OCI-LY3 (cell line): ENCODE measurements around the gene BAHD1.

Experiments
- H2AFZ ChIP-seq: fragments of 200-600, 300-600 bp; shearing (Covaris generic); 2 replicates; pipeline ENCODE4 v1.6.0; 2014; ENCODE audit warnings: antibody characterized with exemption, low read depth, low read length
- H3K27ac ChIP-seq: fragments of 200-600, 300-600 bp; sonication (generic); 2 replicates; pipeline ENCODE4 v1.5.1; 2014; ENCODE audit warnings: mild to moderate bottlenecking, low read length, moderate library complexity, mixed read lengths
- H3K27me3 ChIP-seq: fragments of 200-600, 300-600 bp; sonication (generic); 2 replicates; pipeline ENCODE4 v1.6.1; 2014; ENCODE audit warnings: low read depth, low read length, mixed read lengths
- H3K36me3 ChIP-seq: fragments of 200-600, 300-600 bp; sonication (generic); replicated peaks from 2 replicates; pipeline ENCODE3; 2014; ENCODE audit warnings: low read depth, low read length, mixed read lengths
- H3K4me1 ChIP-seq: fragments of 300-600, 200-600 bp; sonication (generic); 2 replicates; pipeline ENCODE4 v1.6.1; 2014; ENCODE audit warnings: low read length, mixed read lengths
- H3K4me2 ChIP-seq: fragments of 200-600, 300-600 bp; sonication (generic); 2 replicates; pipeline ENCODE4 v1.6.1; 2014; ENCODE audit warnings: low read length, mixed read lengths
- H3K4me3 ChIP-seq: fragments of 300-600, 200-600 bp; sonication (generic); 2 replicates; pipeline ENCODE4 v1.5.1; 2014; ENCODE audit warnings: antibody characterized with exemption, mild to moderate bottlenecking, low read length, moderate library complexity
- H3K79me2 ChIP-seq: fragments of 300-600, 200-600 bp; shearing (Covaris generic); 2 replicates; pipeline ENCODE4 v1.6.1; 2014; ENCODE audit warnings: mild to moderate bottlenecking, low read length, mixed read lengths
- H3K9ac ChIP-seq: fragments of 300-600, 200-600 bp; shearing (Covaris generic); 2 replicates; pipeline ENCODE4 v1.6.0; 2014; ENCODE audit warnings: mild to moderate bottlenecking, low read length, moderate library complexity
- H3K9me3 ChIP-seq: fragments of 200-600, 300-600 bp; shearing (Covaris generic); 2 replicates; pipeline ENCODE4 v1.6.1; 2014; ENCODE audit warnings: low read length, mixed read lengths; ENCODE audit not compliant: insufficient read depth
- H4K20me1 ChIP-seq: fragments of 200-600, 300-600 bp; sonication (generic); 2 replicates; pipeline ENCODE4 v1.6.1; 2016; ENCODE audit warnings: low read length, mixed read lengths; ENCODE audit not compliant: insufficient read depth
- EZH2phosphoT487 ChIP-seq: fragments of 200-600 bp; shearing (Covaris generic); IDR thresholded peaks from 2 replicates; pipeline ENCODE4 v1.6.1; 2018; ENCODE audit warnings: antibody characterized with exemption, mixed run types, low read depth
- TF ChIP-seq, protein P1 (sequence below): fragments of 200-600, 300-600 bp; sonication (generic); IDR thresholded peaks from 2 replicates; pipeline ENCODE4 v1.5.1; 2014; ENCODE audit warnings: antibody characterized with exemption, low read length, low read depth

BAHD1 gene

DNA sequence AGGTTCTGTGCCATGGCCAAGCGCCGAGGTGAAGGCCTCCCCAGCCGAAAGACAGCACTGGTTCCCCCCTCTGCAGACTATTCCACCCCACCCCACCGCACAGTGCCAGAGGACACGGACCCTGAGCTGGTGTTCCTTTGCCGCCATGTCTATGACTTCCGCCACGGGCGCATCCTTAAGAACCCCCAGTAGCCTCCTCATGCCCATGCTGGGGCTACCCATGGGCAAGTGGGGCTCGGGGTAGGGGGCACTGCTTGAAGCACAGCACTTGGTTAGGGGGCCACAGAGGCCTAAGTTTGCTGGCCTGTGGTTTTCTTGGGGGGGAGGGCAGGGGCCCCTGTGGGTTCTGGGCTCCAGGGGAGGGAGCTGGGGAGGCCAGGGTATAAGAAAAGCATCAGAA, 25.2 kb downstream of the BAHD1 start:
- Histone ChIP-seq H3K4me3 (no peak overlapping the region), H3K9me3 (no peaks in the 10 kb centered on the region), H3K4me2 (no peak overlapping the region), H3K27me3 (no peaks in the 10 kb centered on the region), H3K4me1 (peaks cover 4% of the 10 kb centered on the region; the same call in 1 of the 2 replicates), H4K20me1 (0 out of 2 replicates have a peak, but pooled peaks cover 2% of the 10 kb centered on the region), H2AFZ (no peak overlapping the region), H3K79me2 (no peaks in the 10 kb centered on the region), H3K9ac (no peak overlapping the region), H3K36me3 (peaks cover 14% of the 10 kb centered on the region), H3K27ac (no peak overlapping the region)
- TF ChIP-seq, protein P1, sequence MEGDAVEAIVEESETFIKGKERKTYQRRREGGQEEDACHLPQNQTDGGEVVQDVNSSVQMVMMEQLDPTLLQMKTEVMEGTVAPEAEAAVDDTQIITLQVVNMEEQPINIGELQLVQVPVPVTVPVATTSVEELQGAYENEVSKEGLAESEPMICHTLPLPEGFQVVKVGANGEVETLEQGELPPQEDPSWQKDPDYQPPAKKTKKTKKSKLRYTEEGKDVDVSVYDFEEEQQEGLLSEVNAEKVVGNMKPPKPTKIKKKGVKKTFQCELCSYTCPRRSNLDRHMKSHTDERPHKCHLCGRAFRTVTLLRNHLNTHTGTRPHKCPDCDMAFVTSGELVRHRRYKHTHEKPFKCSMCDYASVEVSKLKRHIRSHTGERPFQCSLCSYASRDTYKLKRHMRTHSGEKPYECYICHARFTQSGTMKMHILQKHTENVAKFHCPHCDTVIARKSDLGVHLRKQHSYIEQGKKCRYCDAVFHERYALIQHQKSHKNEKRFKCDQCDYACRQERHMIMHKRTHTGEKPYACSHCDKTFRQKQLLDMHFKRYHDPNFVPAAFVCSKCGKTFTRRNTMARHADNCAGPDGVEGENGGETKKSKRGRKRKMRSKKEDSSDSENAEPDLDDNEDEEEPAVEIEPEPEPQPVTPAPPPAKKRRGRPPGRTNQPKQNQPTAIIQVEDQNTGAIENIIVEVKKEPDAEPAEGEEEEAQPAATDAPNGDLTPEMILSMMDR: no peak

DNA sequence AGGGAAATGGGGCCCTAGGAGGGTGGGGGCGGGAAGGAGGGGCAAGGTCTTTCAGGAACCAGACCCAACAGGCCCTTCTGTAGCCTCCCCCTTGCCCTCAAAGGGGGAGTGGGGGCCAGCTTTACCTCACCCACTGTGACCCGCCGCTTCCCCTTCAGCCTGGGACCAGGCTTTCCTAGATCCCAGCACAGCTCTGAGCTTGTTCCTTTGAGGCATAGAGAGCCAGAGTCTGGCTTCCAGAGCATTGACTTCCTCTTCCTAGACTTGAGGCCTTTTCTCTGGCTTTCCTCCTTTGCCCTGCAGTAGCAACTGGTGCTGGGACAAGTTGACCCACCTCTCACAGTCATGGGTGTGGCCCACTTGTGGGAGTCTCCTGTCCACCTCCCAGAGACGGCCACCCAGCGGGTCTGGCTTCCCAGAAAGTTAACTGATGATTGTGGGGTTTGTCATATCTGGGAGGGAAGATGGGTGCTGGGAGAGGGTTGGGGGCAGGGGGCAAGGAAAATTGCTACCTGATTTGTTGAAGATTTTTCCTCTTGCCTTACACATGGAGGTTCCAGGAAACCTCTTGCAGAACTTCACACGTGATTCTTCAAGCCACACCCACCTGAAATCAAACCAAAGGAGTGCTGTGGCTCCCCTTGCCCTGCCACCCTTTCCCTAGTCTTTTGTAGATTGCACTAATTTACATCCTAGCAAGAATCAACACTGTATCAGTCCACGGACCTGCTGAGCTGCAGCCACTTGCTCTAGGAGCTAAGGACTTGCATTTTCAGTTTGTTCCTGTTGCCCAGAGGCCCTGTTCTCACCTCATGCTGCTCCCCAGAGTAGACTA, 25.9 kb downstream of the BAHD1 start:
- Histone ChIP-seq H3K4me3 (no peak overlapping the region), H2AFZ (no peak overlapping the region), H3K4me1 (peaks cover 4% of the 10 kb centered on the region; the same call in 1 of the 2 replicates), H3K9ac (no peak overlapping the region), H3K79me2 (0 out of 2 replicates have a peak, but pooled peaks cover 1% of the 10 kb centered on the region), H3K27me3 (no peaks in the 10 kb centered on the region), H3K4me2 (no peak overlapping the region), H4K20me1 (no peaks in the 10 kb centered on the region), H3K9me3 (no peaks in the 10 kb centered on the region), H3K27ac (no peak overlapping the region), H3K36me3 (peaks cover 14% of the 10 kb centered on the region)
- TF ChIP-seq, protein P1: no peak
- no peak for TF ChIP-seq EZH2phosphoT487

DNA sequence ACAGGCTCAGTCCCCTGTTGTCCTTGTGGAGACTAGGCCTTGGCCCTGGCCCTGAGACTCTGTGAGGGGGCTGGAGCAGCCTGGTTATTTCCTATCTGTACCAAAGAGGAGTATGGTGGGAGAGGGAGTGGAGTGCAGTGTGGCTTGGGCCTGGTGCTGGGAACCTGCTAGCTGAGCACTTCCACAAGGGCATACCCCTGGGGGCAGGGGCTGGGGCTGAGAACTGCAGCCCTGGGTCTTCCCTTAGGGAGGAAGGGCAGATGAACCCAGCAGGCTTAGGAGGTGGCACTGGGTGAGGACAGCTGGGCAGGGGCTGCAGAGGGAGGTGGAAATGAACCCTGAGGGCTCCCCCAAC, 26.5 kb downstream of the BAHD1 start:
- H3K27ac ChIP-seq: no peak overlapping the region
- TF ChIP-seq EZH2phosphoT487: no peak
- TF ChIP-seq, protein P1: no peak

DNA sequence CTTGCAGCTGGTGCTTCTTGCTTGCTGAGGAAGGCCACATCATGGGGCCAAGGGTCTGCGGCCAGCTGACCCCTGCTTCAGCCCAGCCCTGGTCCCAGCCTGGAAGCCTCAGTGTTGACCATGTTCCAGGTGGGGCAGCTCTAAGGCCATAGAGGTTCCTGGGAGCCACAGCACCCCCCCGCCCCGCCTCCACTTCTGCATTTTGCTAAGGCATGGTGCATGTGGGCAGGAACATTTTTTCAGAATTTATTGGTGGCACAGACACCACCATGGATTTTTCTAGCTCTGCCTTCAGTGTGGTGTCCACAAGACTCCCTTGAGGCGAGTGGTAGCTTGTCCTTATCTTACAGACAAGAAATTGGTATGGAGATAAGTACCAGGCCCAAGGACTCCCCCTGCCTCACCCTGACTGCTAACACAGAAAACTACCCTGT, 28.2 kb downstream of the BAHD1 start:
- Histone ChIP-seq H3K4me2 (no peak overlapping the region), H3K9ac (no peak overlapping the region), H4K20me1 (no peaks in the 10 kb centered on the region), H3K27me3 (no peaks in the 10 kb centered on the region), H3K36me3 (peaks cover 6% of the 10 kb centered on the region), H3K79me2 (peaks cover 8% of the 10 kb centered on the region; the same call in 1 of the 2 replicates), H3K27ac (no peak overlapping the region), H2AFZ (no peak overlapping the region), H3K9me3 (no peaks in the 10 kb centered on the region), H3K4me3 (no peak overlapping the region), H3K4me1 (peaks cover 13% of the 10 kb centered on the region)
- TF ChIP-seq, protein P1: no peak
- no peak for TF ChIP-seq EZH2phosphoT487

More for the DNA sequence above, 26.5 kb downstream of the BAHD1 start:
- H3K9ac ChIP-seq: no peak overlapping the region
- H4K20me1 ChIP-seq: no peaks in the 10 kb centered on the region
- H2AFZ ChIP-seq: no peak overlapping the region
- H3K27me3 ChIP-seq: no peaks in the 10 kb centered on the region
- peaks cover 7% of the 10 kb centered on the region; the same call in 1 of the 2 replicates for H3K79me2 ChIP-seq
- H3K9me3 ChIP-seq: no peaks in the 10 kb centered on the region
- H3K36me3 ChIP-seq: peaks cover 12% of the 10 kb centered on the region
- no peak overlapping the region for H3K4me3 ChIP-seq
- no peak overlapping the region for H3K4me2 ChIP-seq
- peaks cover 10% of the 10 kb centered on the region for H3K4me1 ChIP-seq
